NT2/D1 (cell line): ENCODE measurements around the gene CEP164.

Source experiments
- SUZ12 ChIP-seq: IDR thresholded peaks from 2 replicates; pipeline ENCODE4 v1.6.1; 2011; ENCODE audit not compliant: insufficient read length, insufficient read depth; ENCODE audit errors: extremely low read depth
- YY1 ChIP-seq: IDR thresholded peaks from 2 replicates; pipeline ENCODE4 v1.6.1; 2011; ENCODE audit not compliant: insufficient read length, insufficient read depth
- ZNF274 ChIP-seq: IDR thresholded peaks from 2 replicates; pipeline ENCODE4 v1.6.1; 2011; ENCODE audit warnings: mild to moderate bottlenecking, low read depth, low read length

- no peak for TF ChIP-seq YY1
- no peak for TF ChIP-seq ZNF274
- TF ChIP-seq SUZ12, result no peak
These were observed 5.2 kb downstream of the CEP164 start for GRCh38 chr11:117332843-117333242.
